Activated CD4-positive, alpha-beta T cell treated with anti-CD3 and anti-CD28 coated beads, Interleukin-2, amount 50 U/mL, for 24 hours (primary cell): ENCODE data around the gene ZRANB1.

Experiments
- DNase-seq, 2 donors: peaks; one replicate each; pipeline ENCODE4 v3.0.0-alpha.2; 2020; ENCODE audit warnings: low read depth in 1 of 2, low spot score in 1 of 2

ZRANB1 gene

GRCh38 chr10:125017547-125018298 is 75.8 kb downstream of the ZRANB1 start:
- DNase-seq, result no peak

DNA sequence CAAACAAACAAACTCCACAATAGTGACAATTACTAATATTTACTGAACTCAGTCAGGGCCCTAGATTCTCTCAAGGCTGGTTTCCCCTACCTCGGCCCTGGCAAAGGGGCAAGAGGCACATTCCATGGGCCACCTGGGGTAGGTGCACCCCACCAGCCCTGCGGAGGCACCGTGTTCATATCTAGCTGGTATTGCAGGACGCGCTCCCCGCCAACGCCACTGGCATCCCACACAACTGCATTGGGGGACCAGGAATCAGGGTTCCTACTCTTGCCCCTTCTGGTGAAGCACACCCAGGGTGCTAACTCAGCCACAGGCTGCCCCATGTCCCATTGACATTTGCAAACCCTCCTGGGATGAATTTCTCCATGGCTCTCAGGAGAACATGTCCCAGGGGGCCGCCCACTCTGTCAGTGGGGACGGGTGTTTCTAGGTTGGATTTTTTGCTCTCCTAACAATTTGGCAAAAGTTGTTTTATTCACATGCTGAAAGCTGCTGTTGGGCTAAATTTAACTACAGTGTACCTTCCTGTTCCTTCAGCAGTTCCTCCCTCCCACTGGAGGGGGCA is 76.7 kb downstream of the ZRANB1 start:
- no peak for DNase-seq

- DNase-seq, result no peak
Measured at GRCh38 chr10:125020386-125020785, 78.5 kb downstream of the ZRANB1 start.

DNA sequence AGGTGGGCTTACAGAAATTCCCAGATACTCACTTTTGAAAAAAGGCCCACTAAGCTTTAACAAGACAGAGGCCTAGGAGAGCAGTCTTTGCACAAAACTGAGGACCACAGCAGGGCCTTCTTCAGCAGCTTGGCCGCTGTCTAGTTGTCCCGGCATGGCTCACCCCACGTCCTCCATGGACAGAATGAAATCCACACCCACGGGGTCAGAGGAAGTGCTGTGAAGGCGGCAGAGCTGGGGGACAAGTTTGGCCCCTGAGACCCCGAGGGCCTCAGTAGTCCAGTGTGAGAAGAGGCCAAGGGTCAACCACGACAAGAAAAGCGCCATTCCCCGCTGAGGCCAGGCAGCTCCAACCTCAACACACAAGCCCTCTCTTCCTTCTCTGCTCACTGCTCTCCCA is 78.9 kb downstream of the ZRANB1 start:
- DNase-seq, result no peak

GRCh38 chr10:125021686-125022344 is 79.9 kb downstream of the ZRANB1 start:
- DNase-seq, result no peak

DNA sequence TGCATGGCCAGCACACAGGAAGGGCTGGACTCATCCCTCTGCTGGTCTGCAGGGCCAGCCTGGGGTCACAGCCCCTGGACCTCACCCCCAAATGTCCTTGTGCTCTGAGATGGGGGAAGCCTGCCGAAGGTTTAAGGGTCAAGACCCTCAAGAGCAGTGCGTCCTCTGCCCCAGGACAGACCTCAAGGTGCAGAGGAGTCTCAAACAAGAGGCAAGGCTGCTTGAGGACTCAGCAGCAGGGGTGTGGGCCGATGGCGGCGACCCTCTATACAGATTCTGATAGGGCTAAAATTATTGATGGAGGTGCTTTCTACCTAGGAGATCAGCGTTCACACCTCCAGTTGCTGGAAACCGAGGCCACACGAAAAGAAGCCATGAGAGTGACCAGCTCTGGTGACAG is 80.7 kb downstream of the ZRANB1 start:
- no peak for DNase-seq

GRCh38 chr10:125023255-125023654 is 81.3 kb downstream of the ZRANB1 start:
- no peak for DNase-seq

DNA sequence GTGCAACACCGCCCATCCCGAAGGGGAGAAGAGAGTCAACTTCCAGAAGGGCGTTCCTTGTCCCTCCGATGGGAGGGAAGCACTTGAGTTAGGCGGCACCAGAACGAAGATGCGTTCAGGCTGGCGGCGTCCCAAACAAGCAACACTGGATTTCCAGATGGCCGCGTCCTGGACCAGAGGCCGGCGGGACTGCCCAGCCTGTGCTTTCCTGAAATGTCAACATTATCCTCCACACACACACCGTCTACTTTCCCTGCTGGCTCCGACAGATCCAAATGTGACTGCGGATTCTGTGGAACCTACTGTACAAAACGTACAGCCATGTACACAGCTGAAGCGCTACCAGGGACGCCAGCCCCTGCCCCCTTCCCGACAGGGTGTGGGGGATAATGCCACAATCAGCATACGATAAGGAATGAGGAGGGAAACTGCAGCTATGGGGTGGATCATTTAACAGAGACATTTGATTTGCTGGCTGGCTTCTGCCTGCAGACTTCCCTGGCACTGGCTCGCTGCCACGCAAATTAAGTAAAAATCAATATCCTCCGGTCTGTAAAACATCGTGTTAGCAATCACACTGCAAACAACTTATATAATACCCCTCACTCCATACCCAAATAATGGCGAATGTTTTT is 82.1 kb downstream of the ZRANB1 start:
- DNase-seq, result no peak

DNA sequence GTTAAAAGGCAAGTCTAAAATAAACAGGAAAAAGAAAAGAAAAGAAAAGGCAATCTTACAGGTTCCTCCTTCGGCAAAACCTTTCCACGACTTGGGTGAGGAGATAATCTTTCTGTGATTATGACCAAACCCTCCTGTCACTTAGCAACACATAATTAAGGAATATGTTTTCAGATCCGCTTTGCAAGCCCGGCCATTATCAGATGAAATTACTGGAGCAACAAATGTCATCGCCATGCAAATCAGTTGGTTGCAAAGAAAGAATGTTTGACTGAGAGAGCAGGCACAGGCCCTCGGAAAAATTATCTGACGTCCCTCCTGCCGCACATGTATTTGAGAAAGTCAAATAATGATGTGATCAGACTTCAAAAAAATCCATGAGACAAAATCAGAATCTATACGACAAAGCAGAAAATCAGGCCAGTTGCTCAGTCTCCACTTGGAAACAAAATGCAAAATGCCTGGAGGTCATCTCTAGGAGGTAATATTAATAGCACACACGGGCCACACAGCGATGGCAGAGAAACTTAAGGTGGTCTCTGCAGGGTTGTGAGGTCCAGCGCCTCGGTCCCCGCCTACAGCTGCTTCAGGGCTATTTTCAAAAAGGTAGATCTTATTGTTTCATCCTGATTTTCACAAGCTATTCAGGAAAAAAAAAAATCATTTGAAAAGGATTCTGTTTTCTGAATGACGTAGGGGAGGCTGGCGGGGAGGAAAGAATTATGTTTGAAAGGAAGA is 82.7 kb downstream of the ZRANB1 start:
- DNase-seq, result no peak

DNA sequence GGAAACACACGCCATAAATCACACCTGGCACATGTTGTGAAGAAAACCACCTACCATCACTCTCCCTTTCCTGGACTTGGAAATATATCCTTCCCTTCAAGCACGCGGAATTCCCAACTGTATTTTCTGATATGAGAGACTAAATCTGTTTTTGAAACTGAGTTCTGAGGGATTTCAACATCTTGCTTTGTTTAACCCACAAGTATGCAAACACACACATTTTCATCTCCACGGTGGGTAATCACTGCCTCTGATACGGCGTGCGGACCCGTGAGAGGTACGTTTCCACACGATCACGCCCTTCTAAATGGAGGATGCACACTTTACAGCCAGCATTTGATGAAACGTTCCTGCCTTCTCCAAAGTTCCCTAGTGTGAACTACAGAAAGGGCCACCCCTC is 83.4 kb downstream of the ZRANB1 start:
- no peak for DNase-seq

GRCh38 chr10:125026036-125026931 is 84.4 kb downstream of the ZRANB1 start:
- no peak for DNase-seq

- no peak for DNase-seq
Measured at GRCh38 chr10:125026974-125027735, 85.2 kb downstream of the ZRANB1 start.

DNA sequence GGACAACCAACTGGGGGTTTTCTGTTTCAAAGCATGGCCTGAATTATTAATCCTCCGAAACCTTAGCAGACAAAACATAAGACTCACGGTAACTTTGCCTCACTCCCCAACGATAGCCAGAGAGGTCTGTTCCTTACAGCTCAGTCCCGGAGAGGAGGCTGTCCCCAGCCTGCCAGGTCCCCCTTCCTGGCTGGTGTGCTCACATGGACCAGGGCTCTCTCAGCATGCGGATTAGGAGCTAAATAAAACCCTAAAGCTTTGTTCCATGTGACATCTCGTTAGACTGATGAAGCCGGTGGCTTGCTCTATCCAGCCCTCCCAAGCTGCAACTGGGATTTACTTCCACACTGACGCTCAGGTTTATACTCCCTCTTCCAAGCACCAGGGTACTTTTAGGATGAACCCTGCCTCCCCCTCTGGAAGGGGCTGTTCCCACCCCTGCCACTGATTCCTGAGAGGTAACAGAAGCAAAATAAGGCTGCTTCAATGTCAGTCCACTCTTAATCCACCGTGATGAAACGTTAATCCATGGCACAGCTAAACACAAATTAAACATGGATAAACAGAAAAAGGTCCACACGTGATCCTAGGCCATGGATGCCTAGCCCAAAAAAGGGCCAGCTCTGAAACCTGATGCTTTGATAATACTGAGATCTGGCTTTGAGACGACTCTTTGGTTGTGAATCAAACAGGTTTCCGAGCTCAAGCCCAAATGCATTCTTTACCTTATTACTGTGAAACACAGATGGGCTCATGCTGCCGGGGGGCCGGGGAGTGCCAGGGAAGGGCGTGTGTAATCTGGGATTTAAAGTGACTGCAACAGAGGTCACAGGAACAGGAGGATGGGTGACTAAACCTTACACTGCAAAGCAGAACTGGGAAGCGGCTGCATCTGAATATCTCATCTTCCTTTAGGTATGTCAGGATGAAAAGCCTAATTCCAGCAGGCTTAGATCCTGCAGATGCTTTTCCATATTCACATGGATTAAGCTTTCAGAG is 86.2 kb downstream of the ZRANB1 start:
- DNase-seq, result no peak

DNA sequence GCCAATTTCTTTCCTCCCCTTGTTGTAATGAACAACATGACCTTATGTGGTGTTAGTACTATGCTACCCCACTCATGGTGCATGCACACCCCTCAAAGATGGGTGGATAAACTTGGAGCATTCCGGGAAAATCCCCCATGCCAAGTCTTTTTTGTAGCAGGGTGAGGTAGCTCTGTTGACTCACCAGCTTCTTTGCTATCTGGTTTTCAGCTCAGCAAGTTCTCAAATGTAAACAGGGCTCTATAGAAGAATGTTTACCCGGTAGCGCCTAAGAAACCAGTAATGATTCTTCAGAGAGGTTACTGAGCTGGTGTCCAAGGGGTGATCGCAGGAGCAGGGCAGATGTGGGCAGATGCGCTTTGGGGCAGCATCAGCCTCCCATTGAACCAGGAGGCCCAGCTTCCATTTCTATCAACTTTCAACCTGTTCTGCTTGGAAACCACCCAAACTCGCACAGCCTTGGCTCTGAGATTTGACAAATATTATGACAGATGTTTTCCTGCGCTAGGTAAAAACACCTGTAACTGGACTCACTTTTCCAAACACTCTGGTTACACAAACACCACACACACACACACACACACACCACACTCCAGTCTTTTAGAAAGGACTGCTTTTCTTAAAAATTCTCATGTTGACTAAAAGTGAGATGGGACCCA is 87.8 kb downstream of the ZRANB1 start:
- DNase-seq, result no peak

DNA sequence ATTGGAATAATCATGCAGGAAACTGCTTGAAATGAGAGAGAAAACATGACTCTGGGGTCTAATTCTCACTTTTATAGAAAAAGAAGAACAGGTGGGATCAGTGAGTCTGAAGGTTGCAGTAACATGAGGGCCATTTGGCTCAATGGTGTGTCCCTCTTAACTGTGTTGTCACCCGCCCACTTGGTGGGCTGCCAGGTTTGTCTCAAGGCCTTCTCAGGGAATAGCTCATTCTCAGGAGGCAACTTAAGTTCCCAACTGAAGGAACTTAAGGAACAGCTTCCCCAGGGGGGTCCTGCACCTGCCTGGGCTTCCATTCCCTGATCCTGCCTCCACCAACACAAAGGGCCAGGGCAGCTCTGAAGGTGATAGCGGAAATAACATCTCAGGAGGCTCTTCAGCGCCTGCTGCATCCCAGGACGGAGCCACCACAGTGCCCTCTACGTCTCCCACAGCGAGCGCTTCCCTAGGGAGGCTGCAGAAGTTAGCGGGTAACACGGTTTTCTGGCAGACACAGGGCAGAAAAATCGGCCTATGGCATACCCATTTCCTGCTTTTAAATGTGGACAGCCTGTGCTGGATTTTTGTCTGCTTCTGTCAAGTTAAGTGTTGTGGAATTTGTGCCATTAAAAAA is 88.8 kb downstream of the ZRANB1 start:
- DNase-seq, result no peak

- no peak for DNase-seq
Measured at GRCh38 chr10:125032474-125033020, 90.6 kb downstream of the ZRANB1 start.
